PC-3 (cell line): Measurements from ENCODE around the gene CBS. TPM values are rescaled to one million over a fixed set of nuclear protein-coding genes. Genes with fewer than 3 reads are reported as not detected.
"Not testable (repeated sequence)": the region's sequence is repeated elsewhere in the genome, so short reads cannot be mapped to it uniquely, and the experiment has no call there.

Experiments used
- ATAC-seq: fragments of 200-7000 bp; cut with Tn5 transposase; 2 replicates; pipeline ENCODE4 v1.9.1; 2020; ENCODE audit warnings: mild to moderate bottlenecking, moderate library complexity
- BruUV-seq: library from RNA; stranded (reverse); fragments of 400-500 nt; replicated peaks from 2 replicates; lab custom pipeline; 2021; lab: Mats Ljungman, UMichigan
- CTCF ChIA-PET: fragments of 300-600 bp; sonication (Branson Sonifier 250); formaldehyde crosslinking; loops from one replicate; lab custom pipeline; 2022; ENCODE audit warnings: antibody characterized with exemption; lab: Charles Lee
- POLR2A ChIA-PET: fragments of 300-600 bp; sonication (Branson Sonifier 250); formaldehyde crosslinking; loops from one replicate; lab custom pipeline; 2022; ENCODE audit warnings: antibody characterized with exemption; ENCODE audit not compliant: unreplicated experiment; lab: Charles Lee
- DNase-seq: peaks from one replicate; pipeline ENCODE4 v3.0.0-alpha.2; 2015
- H2AFZ ChIP-seq: fragments of 300-600 bp; sonication (generic); 2 replicates; pipeline ENCODE4 v1.6.0; 2016; ENCODE audit warnings: antibody characterized with exemption, low read length
- H3F3A ChIP-seq: fragments of 300-600 bp; sonication (generic); one replicate; pipeline ENCODE4 v1.6.0; 2017; ENCODE audit warnings: antibody characterized with exemption, low read length, control low read depth, mild to moderate bottlenecking; ENCODE audit not compliant: unreplicated experiment
- H3K27ac ChIP-seq: fragments of 300-600 bp; sonication (generic); 2 replicates; pipeline ENCODE4 v1.5.1; 2016; ENCODE audit warnings: mild to moderate bottlenecking, low read length
- H3K27me3 ChIP-seq: fragments of 300-600 bp; sonication (generic); 2 replicates; pipeline ENCODE4 v1.6.1; 2016; ENCODE audit warnings: low read length, mixed read lengths
- H3K36me3 ChIP-seq: fragments of 300-600 bp; sonication (generic); 2 replicates; pipeline ENCODE4 v1.6.1; 2016; ENCODE audit warnings: low read depth, mixed run types, low read length, mixed read lengths
- H3K4me1 ChIP-seq: fragments of 300-600 bp; sonication (generic); 2 replicates; pipeline ENCODE4 v1.5.1; 2016; ENCODE audit warnings: low read length; ENCODE audit not compliant: insufficient read depth
- H3K4me2 ChIP-seq: fragments of 300-600 bp; sonication (generic); 2 replicates; pipeline ENCODE4 v1.6.0; 2016; ENCODE audit warnings: low read length
- H3K4me3 ChIP-seq: fragments of 300-600 bp; sonication (generic); 2 replicates; pipeline ENCODE4 v1.5.1; 2016; ENCODE audit warnings: mild to moderate bottlenecking, low read length, mixed read lengths
- H3K79me2 ChIP-seq: fragments of 300-600 bp; sonication (generic); 2 replicates; pipeline ENCODE4 v1.6.1; 2017; ENCODE audit warnings: low read length, mixed read lengths
- H3K9ac ChIP-seq: fragments of 300-600 bp; sonication (generic); 2 replicates; pipeline ENCODE4 v1.6.0; 2016; ENCODE audit warnings: mild to moderate bottlenecking, low read length
- H3K9me2 ChIP-seq: fragments of 300-600 bp; sonication (generic); replicated peaks from 2 replicates; pipeline ENCODE4 v1.6.1; 2016; ENCODE audit warnings: mixed run types, low read length, mixed read lengths
- H3K9me3 ChIP-seq: fragments of 300-600 bp; sonication (generic); 2 replicates; pipeline ENCODE4 v1.6.1; 2016; ENCODE audit warnings: low read length, mixed read lengths
- H4K20me1 ChIP-seq: fragments of 300-600 bp; sonication (generic); 2 replicates; pipeline ENCODE4 v1.6.1; 2016; ENCODE audit warnings: low read length, mixed read lengths
- intact Hi-C: fragments of 100-400 bp; cut with micrococcal nuclease; formaldehyde crosslinking; loops from 2 replicates; pipeline ENCODE4 v1.9.0; 2023
- total RNA-seq: library from RNA; depleted of rRNA; stranded (reverse); fragments of >200 nt; gene quantifications from 2 replicates; pipeline ENCODE4 v1.2.3, GENCODE V29; 2014

The CBS gene
- total RNA-seq, 1 experiment from 2014 or later = 8.9 TPM

- DNase-seq, H3K36me3 ChIP-seq, H3K27ac ChIP-seq, H3K27me3 ChIP-seq, H3K79me2 ChIP-seq, H3K4me1 ChIP-seq, intact Hi-C loops, CTCF ChIA-PET, H2AFZ ChIP-seq, H3K9me2 ChIP-seq, ATAC-seq, H4K20me1 ChIP-seq, POLR2A ChIA-PET, H3K9ac ChIP-seq, H3K4me2 ChIP-seq, H3K9me3 ChIP-seq, H3F3A ChIP-seq, H3K4me3 ChIP-seq, BruUV-seq: not testable (repeated sequence)
These were observed 33.5 kb downstream of the CBS start for GRCh38 chr21:43042169-43042568.

- POLR2A ChIA-PET, H3K27ac ChIP-seq, H3K4me3 ChIP-seq, ATAC-seq, H3K79me2 ChIP-seq, H3F3A ChIP-seq, H3K9me3 ChIP-seq, H3K36me3 ChIP-seq, H3K4me2 ChIP-seq, H3K9me2 ChIP-seq, H4K20me1 ChIP-seq, intact Hi-C loops, H2AFZ ChIP-seq, CTCF ChIA-PET, BruUV-seq, H3K27me3 ChIP-seq, H3K9ac ChIP-seq, DNase-seq: not testable (repeated sequence)
- H3K4me1 ChIP-seq = peaks cover 12% of the 10 kb centered on the region
These were observed 37.0 kb downstream of the CBS start for GRCh38 chr21:43038659-43039044.

- H3K4me3 ChIP-seq, H3K36me3 ChIP-seq, H3K79me2 ChIP-seq, H3K27ac ChIP-seq, H3K27me3 ChIP-seq, DNase-seq, H3K9me3 ChIP-seq, intact Hi-C loops, POLR2A ChIA-PET, H3K4me2 ChIP-seq, ATAC-seq, H3F3A ChIP-seq, H2AFZ ChIP-seq, H4K20me1 ChIP-seq, BruUV-seq, H3K9me2 ChIP-seq, CTCF ChIA-PET, H3K9ac ChIP-seq: not testable (repeated sequence)
- H3K4me1 ChIP-seq = peaks cover 17% of the 10 kb centered on the region
These were observed 37.5 kb downstream of the CBS start for GRCh38 chr21:43037918-43038658.

GRCh38 chr21:43036889-43037288 is 38.7 kb downstream of the CBS start:
- H3K9ac ChIP-seq, H3K9me2 ChIP-seq, H3K4me3 ChIP-seq, H3K4me2 ChIP-seq, H4K20me1 ChIP-seq, H3K36me3 ChIP-seq, H3F3A ChIP-seq, POLR2A ChIA-PET, ATAC-seq, H3K79me2 ChIP-seq, BruUV-seq, H3K27ac ChIP-seq, DNase-seq, H3K9me3 ChIP-seq, H2AFZ ChIP-seq, H3K27me3 ChIP-seq, CTCF ChIA-PET, intact Hi-C loops: not testable (repeated sequence)
- H3K4me1 ChIP-seq = peaks cover 17% of the 10 kb centered on the region
